A673 (cell line): ENCODE data around the gene TMEM184A. TPM values are rescaled to one million over a fixed set of nuclear protein-coding genes. Genes with fewer than 3 reads are reported as not detected.

Source experiments
- BruUV-seq: library from RNA; stranded (reverse); fragments of 400-500 nt; replicated peaks from 2 replicates; lab custom pipeline; 2021; lab: Mats Ljungman, UMichigan
- CTCF ChIA-PET: fragments of 300-600 bp; sonication (Branson Sonifier 250); formaldehyde crosslinking; loops from one replicate; lab custom pipeline; 2022; ENCODE audit warnings: antibody characterized with exemption; lab: Charles Lee
- POLR2A ChIA-PET: fragments of 300-600 bp; sonication (Branson Sonifier 250); formaldehyde crosslinking; loops from one replicate; lab custom pipeline; 2022; ENCODE audit warnings: antibody characterized with exemption; ENCODE audit not compliant: low non-redundant PET; lab: Charles Lee
- DNase-seq: peaks from one replicate; pipeline ENCODE4 v3.0.0-alpha.2; 2015; ENCODE audit warnings: low spot score
- H3K27ac ChIP-seq: fragments of 200-600 bp; sonication (generic); 2 replicates; pipeline ENCODE4 v1.5.1; 2016; ENCODE audit warnings: mixed run types, low read depth, mild to moderate bottlenecking, mixed read lengths, antibody characterized with exemption, low read length; ENCODE audit not compliant: poor library complexity, severe bottlenecking
- H3K27me3 ChIP-seq: fragments of 200-600 bp; sonication (generic); replicated peaks from 2 replicates; pipeline ENCODE4 v1.6.1; 2017; ENCODE audit warnings: mixed run types, low read depth, mild to moderate bottlenecking, mixed read lengths, antibody characterized with exemption, low read length; ENCODE audit not compliant: insufficient read depth, poor library complexity
- H3K36me3 ChIP-seq: fragments of 200-600 bp; sonication (generic); 2 replicates; pipeline ENCODE4 v1.6.1; 2016; ENCODE audit warnings: mixed run types, mild to moderate bottlenecking, mixed read lengths, antibody characterized with exemption, low read length; ENCODE audit not compliant: insufficient read depth, poor library complexity, severe bottlenecking
- H3K4me1 ChIP-seq: fragments of 200-600 bp; sonication (generic); 2 replicates; pipeline ENCODE4 v1.6.1; 2017; ENCODE audit warnings: mixed run types, mild to moderate bottlenecking, mixed read lengths, antibody characterized with exemption, low read length; ENCODE audit not compliant: insufficient read depth, poor library complexity, severe bottlenecking
- H3K4me3 ChIP-seq: fragments of 200-600 bp; sonication (generic); 2 replicates; pipeline ENCODE4 v1.5.1; 2016; ENCODE audit warnings: low read depth, mixed run types, mild to moderate bottlenecking, mixed read lengths, low read length; ENCODE audit not compliant: poor library complexity, severe bottlenecking
- H3K9me3 ChIP-seq: fragments of 200-600 bp; sonication (generic); 2 replicates; pipeline ENCODE4 v1.6.1; 2016; ENCODE audit warnings: mixed run types, low read depth, mild to moderate bottlenecking, mixed read lengths, antibody characterized with exemption, low read length; ENCODE audit not compliant: poor library complexity, severe bottlenecking
- EZH2 ChIP-seq: fragments of 200-600 bp; sonication (generic); IDR thresholded peaks from 2 replicates; pipeline ENCODE4 v1.6.1; 2017; ENCODE audit warnings: borderline replicate concordance, low read depth, mild to moderate bottlenecking, mixed read lengths, antibody characterized with exemption, low read length; ENCODE audit not compliant: poor library complexity, severe bottlenecking
- intact Hi-C: fragments of 100-400 bp; cut with micrococcal nuclease; formaldehyde crosslinking; loops from one replicate; pipeline ENCODE4 v1.10.0; 2022; ENCODE audit not compliant: unreplicated experiment
- total RNA-seq: library from RNA; stranded (reverse); gene quantifications from 2 replicates; pipeline ENCODE4 v1.2.3, GENCODE V29; 2021
- TF ChIP-seq, protein P1 (sequence below): fragments of 300-800, 200-600 bp; sonication (generic); conservative IDR thresholded peaks from 2 replicates; pipeline ENCODE4 v1.5.1; 2017; ENCODE audit warnings: low read depth, mild to moderate bottlenecking, antibody characterized with exemption, low read length, moderate library complexity, mixed read lengths

The TMEM184A gene
- total RNA-seq, 1 experiment from 2014 or later: not detected

GRCh38 chr7:1512781-1513656 lies 43.0 kb downstream of the TMEM184A start:
- Histone ChIP-seq H3K27ac (peak overlapping the region; percentile 65), H3K9me3 (no peaks in the 10 kb centered on the region), H3K27me3 (no peaks in the 10 kb centered on the region), H3K36me3 (no peaks in the 10 kb centered on the region), H3K4me1 (peaks cover 10% of the 10 kb centered on the region), H3K4me3 (no peak overlapping the region)
- TF ChIP-seq EZH2: no peak
- TF ChIP-seq, protein P1, sequence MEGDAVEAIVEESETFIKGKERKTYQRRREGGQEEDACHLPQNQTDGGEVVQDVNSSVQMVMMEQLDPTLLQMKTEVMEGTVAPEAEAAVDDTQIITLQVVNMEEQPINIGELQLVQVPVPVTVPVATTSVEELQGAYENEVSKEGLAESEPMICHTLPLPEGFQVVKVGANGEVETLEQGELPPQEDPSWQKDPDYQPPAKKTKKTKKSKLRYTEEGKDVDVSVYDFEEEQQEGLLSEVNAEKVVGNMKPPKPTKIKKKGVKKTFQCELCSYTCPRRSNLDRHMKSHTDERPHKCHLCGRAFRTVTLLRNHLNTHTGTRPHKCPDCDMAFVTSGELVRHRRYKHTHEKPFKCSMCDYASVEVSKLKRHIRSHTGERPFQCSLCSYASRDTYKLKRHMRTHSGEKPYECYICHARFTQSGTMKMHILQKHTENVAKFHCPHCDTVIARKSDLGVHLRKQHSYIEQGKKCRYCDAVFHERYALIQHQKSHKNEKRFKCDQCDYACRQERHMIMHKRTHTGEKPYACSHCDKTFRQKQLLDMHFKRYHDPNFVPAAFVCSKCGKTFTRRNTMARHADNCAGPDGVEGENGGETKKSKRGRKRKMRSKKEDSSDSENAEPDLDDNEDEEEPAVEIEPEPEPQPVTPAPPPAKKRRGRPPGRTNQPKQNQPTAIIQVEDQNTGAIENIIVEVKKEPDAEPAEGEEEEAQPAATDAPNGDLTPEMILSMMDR: no peak
- CTCF ChIA-PET: no interaction called here
- intact Hi-C loops: no loop called here
- BruUV-seq: no TSS peak
- POLR2A ChIA-PET: no interaction called here
- DNase-seq: peak; percentile 72

GRCh38 chr7:1511444-1512422 lies 44.3 kb downstream of the TMEM184A start:
- no peaks in the 10 kb centered on the region for H3K9me3 ChIP-seq
- H3K36me3 ChIP-seq: no peaks in the 10 kb centered on the region
- no peak overlapping the region for H3K4me3 ChIP-seq
- no peak for DNase-seq
- BruUV-seq: no TSS peak
- H3K4me1 ChIP-seq: peaks cover 13% of the 10 kb centered on the region
- H3K27me3 ChIP-seq: no peaks in the 10 kb centered on the region
- intact Hi-C loops: no loop called here
- H3K27ac ChIP-seq: no peak overlapping the region
- ChIA-PET POLR2A (no interaction called here), CTCF (no interaction called here)
- no peak for TF ChIP-seq EZH2
- TF ChIP-seq, protein P1: no peak

DNA sequence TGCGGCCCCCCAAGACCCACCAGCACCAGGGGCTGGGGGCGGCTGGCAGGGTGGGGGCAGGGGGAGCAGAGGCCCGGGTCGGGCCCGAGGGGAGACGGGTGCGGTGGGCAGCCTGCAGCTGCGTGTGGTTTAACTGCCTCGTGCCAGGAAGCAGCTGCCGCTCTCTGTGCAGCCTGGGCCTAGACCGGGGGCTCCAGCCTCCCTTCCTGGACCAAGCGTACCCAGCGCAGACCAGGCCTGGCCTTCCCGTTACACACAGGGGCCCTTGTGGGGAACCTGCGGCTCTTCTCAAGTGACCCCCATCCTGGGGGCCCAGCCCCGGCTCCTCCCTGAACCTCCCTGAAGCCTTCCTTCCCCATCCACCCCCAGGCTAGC lies 45.2 kb downstream of the TMEM184A start:
- no peak for TF ChIP-seq EZH2
- TF ChIP-seq, protein P1: no peak
- no peak overlapping the region for H3K27ac ChIP-seq
- CTCF ChIA-PET: no interaction called here

More for the DNA sequence above, 45.2 kb downstream of the TMEM184A start:
- intact Hi-C loops: no loop called here
- no peak for DNase-seq
- Histone ChIP-seq H3K36me3 (no peaks in the 10 kb centered on the region), H3K4me1 (peaks cover 15% of the 10 kb centered on the region), H3K4me3 (no peak overlapping the region), H3K27me3 (no peaks in the 10 kb centered on the region), H3K9me3 (no peaks in the 10 kb centered on the region)
- BruUV-seq: no TSS peak
- POLR2A ChIA-PET: no interaction called here
